ENCODE results near the gene IFNG.

Gene IFNG

GRCh38 chr12:68118096-68118755, 41.3 kb downstream of the IFNG start:
- DNase-seq: no peak

- DNase-seq: no peak
Observed at GRCh38 chr12:68117661-68118060, 41.9 kb downstream of the IFNG start.

- DNase-seq: no peak
Observed at GRCh38 chr12:68115281-68115680, 44.3 kb downstream of the IFNG start.

- DNase-seq: no peak
Observed at GRCh38 chr12:68114606-68115005, 44.9 kb downstream of the IFNG start.

GRCh38 chr12:68113644-68114043, 45.9 kb downstream of the IFNG start:
- no peak for DNase-seq

GRCh38 chr12:68111995-68112394, 47.5 kb downstream of the IFNG start:
- DNase-seq: no peak

GRCh38 chr12:68109444-68110217, 49.9 kb downstream of the IFNG start:
- DNase-seq: no peak

GRCh38 chr12:68109001-68109400, 50.5 kb downstream of the IFNG start:
- DNase-seq: no peak

- no peak for DNase-seq
Observed at GRCh38 chr12:68106660-68107059, 52.9 kb downstream of the IFNG start.

- DNase-seq: no peak
Observed at GRCh38 chr12:68106160-68106559, 53.4 kb downstream of the IFNG start.

Measured in nucleus accumbens (tissue), 56 donors.